ENCODE data around the gene SLC22A17. TPM values are rescaled to one million over a fixed set of nuclear protein-coding genes. Genes with fewer than 3 reads are reported as not detected.

Gene SLC22A17
- total and polyA plus RNA-seq, 2 experiments from 2014 or later, result 43.8 to 74.0 TPM

DNA sequence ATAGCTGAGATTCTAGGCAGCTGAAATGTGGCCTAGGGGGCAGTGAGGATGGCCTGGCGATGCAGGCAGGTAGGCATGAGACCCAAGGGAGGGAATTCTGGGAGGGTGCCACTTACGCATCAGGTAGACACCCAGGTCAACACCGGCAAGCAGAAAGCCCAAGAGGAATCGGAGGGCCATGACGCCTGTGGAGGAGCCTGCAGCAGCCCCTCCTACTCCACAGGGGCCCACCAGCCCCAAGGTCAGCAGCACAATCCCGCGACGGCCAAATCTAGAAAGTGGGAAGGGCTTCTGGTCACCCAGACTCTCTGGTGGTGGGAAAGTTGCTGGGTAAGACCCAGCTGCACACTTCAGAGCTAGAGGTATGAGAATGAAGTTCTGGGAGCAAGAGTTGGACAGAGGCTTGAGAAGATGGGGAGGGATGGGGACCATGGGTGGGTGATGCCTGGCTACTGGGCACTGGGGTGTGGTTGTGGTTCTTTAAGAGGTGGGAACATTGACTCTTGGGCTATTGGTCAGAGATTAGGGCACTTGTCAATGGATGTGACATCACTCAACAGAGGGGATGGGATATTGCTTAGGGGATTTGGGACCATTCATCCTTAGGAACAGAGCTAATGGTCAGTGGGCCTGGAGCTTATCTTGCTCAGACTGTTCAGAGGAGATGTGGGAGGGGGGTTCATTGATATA lies 3.4 kb downstream of the SLC22A17 start:
- Histone ChIP-seq H3K27me3 (peaks cover 4% of the 10 kb centered on the region), H3K9me3 (ENCODE audit: low read depth) (no peaks in the 10 kb centered on the region), H3K4me1 (ENCODE audit: low read depth) (no peaks in the 10 kb centered on the region), H3K36me3 (no peaks in the 10 kb centered on the region), H3K4me3 (no peak overlapping the region), H3K27ac (no peak overlapping the region)
- TF ChIP-seq, protein P1, sequence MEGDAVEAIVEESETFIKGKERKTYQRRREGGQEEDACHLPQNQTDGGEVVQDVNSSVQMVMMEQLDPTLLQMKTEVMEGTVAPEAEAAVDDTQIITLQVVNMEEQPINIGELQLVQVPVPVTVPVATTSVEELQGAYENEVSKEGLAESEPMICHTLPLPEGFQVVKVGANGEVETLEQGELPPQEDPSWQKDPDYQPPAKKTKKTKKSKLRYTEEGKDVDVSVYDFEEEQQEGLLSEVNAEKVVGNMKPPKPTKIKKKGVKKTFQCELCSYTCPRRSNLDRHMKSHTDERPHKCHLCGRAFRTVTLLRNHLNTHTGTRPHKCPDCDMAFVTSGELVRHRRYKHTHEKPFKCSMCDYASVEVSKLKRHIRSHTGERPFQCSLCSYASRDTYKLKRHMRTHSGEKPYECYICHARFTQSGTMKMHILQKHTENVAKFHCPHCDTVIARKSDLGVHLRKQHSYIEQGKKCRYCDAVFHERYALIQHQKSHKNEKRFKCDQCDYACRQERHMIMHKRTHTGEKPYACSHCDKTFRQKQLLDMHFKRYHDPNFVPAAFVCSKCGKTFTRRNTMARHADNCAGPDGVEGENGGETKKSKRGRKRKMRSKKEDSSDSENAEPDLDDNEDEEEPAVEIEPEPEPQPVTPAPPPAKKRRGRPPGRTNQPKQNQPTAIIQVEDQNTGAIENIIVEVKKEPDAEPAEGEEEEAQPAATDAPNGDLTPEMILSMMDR (IDR thresholded peaks at IDR 0.05; ENCODE audit: low read depth, low read length), result no peak
- no peak for DNase-seq (ENCODE audit: low read depth in 1 of 2, low spot score in 1 of 2)

DNA sequence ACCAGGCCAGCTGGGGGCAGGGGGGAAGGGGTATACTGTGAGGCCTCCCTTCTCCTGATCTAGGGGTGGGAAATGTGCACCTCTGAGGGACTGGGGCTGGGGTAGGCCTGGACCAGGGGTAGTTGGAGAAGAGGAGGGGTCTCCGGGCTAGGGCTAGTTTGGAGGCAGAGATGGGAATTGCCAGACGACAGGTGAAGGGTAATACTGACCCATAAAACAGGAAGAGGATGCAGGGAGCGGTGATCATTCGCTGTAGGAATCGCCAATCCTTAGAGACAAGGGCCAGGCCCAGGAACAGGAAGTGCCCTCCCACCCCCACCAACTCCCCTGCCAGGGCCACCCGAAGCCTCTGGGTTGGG lies 4.4 kb downstream of the SLC22A17 start:
- DNase-seq (ENCODE audit: low read depth in 1 of 2, low spot score in 1 of 2), result no peak

DNA sequence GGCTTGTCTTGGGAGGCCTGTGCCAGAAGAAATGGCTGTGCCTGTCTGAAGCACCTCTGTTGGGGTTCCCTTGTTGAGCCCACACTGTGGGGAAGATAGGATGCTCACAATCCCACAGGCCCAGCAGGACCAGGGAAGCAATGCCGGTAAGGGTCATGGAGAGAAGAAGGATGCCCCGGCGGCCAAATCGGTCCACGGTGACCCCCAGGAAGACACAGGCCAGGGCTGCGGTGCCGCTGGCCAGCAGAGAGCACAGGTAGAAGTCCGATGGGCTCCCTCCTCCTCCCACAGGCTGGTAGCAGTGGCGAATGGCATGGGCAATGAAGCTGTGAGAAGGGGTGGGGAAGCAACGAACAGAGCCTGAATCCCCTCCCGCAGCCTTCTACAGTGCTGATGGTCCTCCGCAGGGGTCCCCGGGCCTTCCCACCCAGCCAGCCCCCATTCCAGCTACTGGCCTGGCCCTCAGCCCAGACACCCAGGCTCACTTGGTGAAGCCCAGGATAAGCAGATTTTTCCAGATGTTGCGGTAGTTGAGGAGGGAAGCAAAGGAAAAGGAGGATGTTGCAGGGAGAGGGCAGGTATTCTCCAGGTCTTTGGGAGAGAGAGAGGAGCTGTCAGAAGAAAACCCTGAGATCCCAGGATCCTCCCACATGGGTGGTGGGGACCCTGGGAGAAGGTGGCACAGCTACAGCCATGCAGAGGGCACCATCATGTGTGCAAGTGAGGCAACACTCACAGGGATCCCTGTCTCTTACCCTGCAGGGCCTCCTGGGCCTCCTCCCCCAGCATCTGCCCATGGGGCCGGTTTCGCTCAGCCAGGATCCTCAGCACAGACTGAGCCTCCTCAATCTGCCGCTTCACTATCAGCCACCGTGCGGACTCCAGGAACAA lies 5.0 kb downstream of the SLC22A17 start:
- Histone ChIP-seq H3K9me3 (ENCODE audit: low read depth) (no peaks in the 10 kb centered on the region), H3K4me1 (ENCODE audit: low read depth) (no peaks in the 10 kb centered on the region), H3K4me3 (no peak overlapping the region), H3K27me3 (peaks cover 4% of the 10 kb centered on the region), H3K27ac (no peak overlapping the region), H3K36me3 (no peaks in the 10 kb centered on the region)
- TF ChIP-seq, protein P1 (IDR thresholded peaks at IDR 0.05; ENCODE audit: low read depth, low read length), result no peak
- no peak for DNase-seq (ENCODE audit: low read depth in 1 of 2, low spot score in 1 of 2)

More for the DNA sequence above, 4.4 kb downstream of the SLC22A17 start:
- H3K36me3 ChIP-seq, result no peaks in the 10 kb centered on the region
- H3K4me3 ChIP-seq, result no peak overlapping the region
- no peaks in the 10 kb centered on the region for H3K4me1 ChIP-seq (ENCODE audit: low read depth)
- TF ChIP-seq, protein P1 (IDR thresholded peaks at IDR 0.05; ENCODE audit: low read depth, low read length), result no peak
- H3K27me3 ChIP-seq, result peaks cover 4% of the 10 kb centered on the region
- no peak overlapping the region for H3K27ac ChIP-seq
- H3K9me3 ChIP-seq (ENCODE audit: low read depth), result no peaks in the 10 kb centered on the region

DNA sequence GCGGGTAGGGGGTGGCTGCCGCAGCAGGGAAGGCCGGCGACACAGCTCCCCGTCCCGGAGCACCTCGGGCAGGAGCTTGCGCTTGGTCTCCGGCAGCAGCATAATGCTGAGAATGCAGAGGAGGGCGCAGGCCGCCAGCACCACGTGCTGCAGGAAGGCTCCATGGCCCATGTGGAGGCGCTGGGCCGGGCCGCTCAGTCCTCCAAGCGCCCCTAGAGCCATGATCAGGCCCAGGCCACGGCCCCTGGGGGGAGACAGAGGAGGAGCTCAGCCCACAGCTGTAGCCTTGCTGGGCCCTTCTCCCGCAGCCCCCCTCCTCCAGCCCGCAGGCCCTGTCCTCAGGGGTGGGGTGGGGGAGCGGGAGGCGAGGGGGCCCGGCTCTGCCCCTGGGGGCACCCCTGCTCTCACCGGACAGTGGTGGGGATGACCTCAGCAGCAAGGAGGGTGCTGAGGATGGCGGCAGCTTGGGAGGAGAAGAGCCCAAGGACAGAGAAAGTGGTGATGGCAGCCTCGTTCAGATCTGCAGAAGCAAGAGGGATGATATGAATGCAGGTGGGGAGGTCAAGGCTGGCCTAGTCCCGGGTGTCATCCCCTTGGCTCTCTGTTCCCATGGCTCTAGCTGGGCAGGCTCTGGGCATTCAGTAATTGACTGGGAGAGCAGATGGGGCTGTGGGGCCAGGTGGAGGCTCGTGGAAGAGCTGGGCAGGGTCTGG lies 5.8 kb downstream of the SLC22A17 start:
- DNase-seq (ENCODE audit: low read depth in 1 of 2, low spot score in 1 of 2), result no peak
- Histone ChIP-seq H3K27me3 (peaks cover 3% of the 10 kb centered on the region), H3K36me3 (no peaks in the 10 kb centered on the region), H3K4me1 (ENCODE audit: low read depth) (no peaks in the 10 kb centered on the region), H3K27ac (peak overlapping the region; percentile 61), H3K9me3 (ENCODE audit: low read depth) (no peaks in the 10 kb centered on the region), H3K4me3 (no peak overlapping the region)
- TF ChIP-seq, protein P1 (IDR thresholded peaks at IDR 0.05; ENCODE audit: low read depth, low read length), result no peak

DNA sequence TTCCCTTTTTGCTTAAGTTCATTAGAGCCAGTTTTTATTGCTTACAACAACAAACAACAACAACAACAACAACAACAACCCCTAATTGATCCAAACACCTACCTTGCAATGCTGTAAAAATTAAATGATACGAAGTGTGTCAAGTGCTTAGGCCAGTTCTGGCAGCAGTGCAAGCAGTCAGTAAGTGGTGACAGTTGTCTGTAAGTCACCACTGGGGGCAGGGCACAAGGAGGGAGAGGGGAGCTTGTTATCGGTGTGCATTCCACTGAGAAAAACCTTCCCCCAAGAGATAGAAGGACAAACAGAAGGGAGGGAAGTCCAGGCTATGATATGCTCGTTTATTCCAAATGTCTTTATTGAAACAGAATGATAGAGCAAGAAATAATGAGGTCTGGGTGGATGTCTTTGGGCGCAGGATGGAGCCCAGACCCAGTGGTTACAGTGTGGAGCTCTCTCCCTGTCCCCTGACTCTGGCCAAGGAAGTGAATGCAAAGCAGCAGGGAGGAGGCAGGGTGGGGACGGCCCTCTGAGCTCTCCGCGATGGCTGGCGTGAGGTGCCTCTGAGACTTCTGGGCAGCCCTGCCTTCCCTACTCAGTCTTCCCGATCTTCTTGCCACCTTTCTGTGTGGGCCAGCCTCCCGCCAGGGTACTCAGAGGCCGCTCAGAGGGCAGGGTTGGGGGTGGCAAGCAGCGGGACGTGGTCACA lies 6.5 kb downstream of the SLC22A17 start:
- Histone ChIP-seq H3K36me3 (no peaks in the 10 kb centered on the region), H3K27ac (peak overlapping the region; percentile 61), H3K9me3 (ENCODE audit: low read depth) (no peaks in the 10 kb centered on the region), H3K27me3 (no peaks in the 10 kb centered on the region), H3K4me1 (ENCODE audit: low read depth) (no peaks in the 10 kb centered on the region), H3K4me3 (no peak overlapping the region)
- TF ChIP-seq, protein P1 (IDR thresholded peaks at IDR 0.05; ENCODE audit: low read depth, low read length), result no peak
- no peak for DNase-seq (ENCODE audit: low read depth in 1 of 2, low spot score in 1 of 2)

Measured in cardiac muscle cell (in vitro differentiated cells and primary cell).